ENCODE measurements around the gene RANBP17. TPM values are rescaled to one million over a fixed set of nuclear protein-coding genes. Genes with fewer than 3 reads are reported as not detected.

The RANBP17 gene
- total RNA-seq, 1 donor from 2014 or later, result 49.7 TPM

DNA sequence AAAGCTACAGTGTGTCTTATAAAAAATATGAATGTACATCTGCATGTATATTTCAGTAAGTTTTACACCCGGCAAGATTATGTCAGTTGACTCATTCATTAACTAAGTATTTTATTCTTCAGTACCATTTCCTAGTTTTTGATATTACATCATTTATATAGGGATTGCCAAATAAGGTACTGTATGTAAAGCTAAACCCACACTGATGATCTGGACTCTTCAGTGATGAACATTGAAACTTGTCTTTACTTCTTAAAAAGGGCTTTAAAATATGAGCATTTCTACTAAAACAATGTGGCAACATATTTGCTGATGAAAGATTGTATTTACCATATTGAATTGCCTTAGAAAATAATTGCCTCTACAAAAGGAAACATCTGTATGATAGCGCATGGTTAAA lies 295.5 kb downstream of the RANBP17 start:
- DNase-seq (ENCODE audit: low spot score), result no peak
- H3K36me3 Mint-ChIP-seq, result no peaks in the 10 kb centered on the region
- no peak for TF ChIP-seq EZH2 (IDR thresholded peaks at IDR 0.05)
- TF ChIP-seq EZH2phosphoT487 (IDR thresholded peaks at IDR 0.05), result no peak
- TF ChIP-seq, protein P1, sequence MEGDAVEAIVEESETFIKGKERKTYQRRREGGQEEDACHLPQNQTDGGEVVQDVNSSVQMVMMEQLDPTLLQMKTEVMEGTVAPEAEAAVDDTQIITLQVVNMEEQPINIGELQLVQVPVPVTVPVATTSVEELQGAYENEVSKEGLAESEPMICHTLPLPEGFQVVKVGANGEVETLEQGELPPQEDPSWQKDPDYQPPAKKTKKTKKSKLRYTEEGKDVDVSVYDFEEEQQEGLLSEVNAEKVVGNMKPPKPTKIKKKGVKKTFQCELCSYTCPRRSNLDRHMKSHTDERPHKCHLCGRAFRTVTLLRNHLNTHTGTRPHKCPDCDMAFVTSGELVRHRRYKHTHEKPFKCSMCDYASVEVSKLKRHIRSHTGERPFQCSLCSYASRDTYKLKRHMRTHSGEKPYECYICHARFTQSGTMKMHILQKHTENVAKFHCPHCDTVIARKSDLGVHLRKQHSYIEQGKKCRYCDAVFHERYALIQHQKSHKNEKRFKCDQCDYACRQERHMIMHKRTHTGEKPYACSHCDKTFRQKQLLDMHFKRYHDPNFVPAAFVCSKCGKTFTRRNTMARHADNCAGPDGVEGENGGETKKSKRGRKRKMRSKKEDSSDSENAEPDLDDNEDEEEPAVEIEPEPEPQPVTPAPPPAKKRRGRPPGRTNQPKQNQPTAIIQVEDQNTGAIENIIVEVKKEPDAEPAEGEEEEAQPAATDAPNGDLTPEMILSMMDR (IDR thresholded peaks at IDR 0.05), result no peak
- Histone ChIP-seq H4K20me1 (ENCODE audit: low read depth) (no peaks in the 10 kb centered on the region), H3K36me3 (no peaks in the 10 kb centered on the region), H3K27ac (no peak overlapping the region), H3K79me2 (ENCODE audit: low read depth) (no peaks in the 10 kb centered on the region), H3K4me2 (no peak overlapping the region), H3K4me3 (no peak overlapping the region), H3K27me3 (no peaks in the 10 kb centered on the region), H3K9me3 (ENCODE audit: low read depth) (no peaks in the 10 kb centered on the region), H2AFZ (replicated peaks) (no peak overlapping the region), H3F3A (ENCODE audit: low read depth) (peaks cover 4% of the 10 kb centered on the region), H3K9ac (no peak overlapping the region), H3K4me1 (peaks cover 6% of the 10 kb centered on the region)
- H3K9me3 Mint-ChIP-seq, result no peaks in the 10 kb centered on the region
- no peak overlapping the region for H3K27ac Mint-ChIP-seq
- H3K4me1 Mint-ChIP-seq, result peaks cover 6% of the 10 kb centered on the region
- peaks cover 2% of the 10 kb centered on the region for H3K27me3 Mint-ChIP-seq (ENCODE audit: insufficient read depth, low read depth)
- no peak overlapping the region for H3K4me3 Mint-ChIP-seq

DNA sequence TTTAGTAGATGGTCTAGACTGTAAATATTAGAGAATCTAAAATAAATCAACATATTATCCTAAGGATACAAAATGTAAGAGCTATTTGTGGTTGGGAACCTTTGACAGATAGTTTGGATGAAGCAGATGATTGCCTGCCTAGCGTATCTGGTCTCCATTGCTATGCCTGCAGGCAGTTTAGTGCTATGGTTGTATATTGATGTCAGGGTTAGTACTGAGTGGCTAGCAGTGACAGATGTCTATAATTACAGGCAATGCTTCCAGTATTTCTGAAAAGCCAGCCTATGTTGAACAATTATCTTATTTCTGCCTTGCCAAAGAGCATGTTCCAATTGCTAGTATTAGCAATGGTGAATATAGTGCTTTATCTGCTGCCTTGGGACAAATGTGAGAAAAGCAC lies 296.0 kb downstream of the RANBP17 start:
- H4K20me1 ChIP-seq (ENCODE audit: low read depth), result no peaks in the 10 kb centered on the region
- H3K27ac ChIP-seq, result no peak overlapping the region
- no peak for DNase-seq (ENCODE audit: low spot score)
- no peak overlapping the region for H2AFZ ChIP-seq (replicated peaks)
- Mint-ChIP-seq H3K4me1 (peaks cover 11% of the 10 kb centered on the region), H3K9me3 (no peaks in the 10 kb centered on the region), H3K4me3 (no peak overlapping the region), H3K27me3 (ENCODE audit: insufficient read depth, low read depth) (peaks cover 2% of the 10 kb centered on the region), H3K27ac (no peak overlapping the region), H3K36me3 (no peaks in the 10 kb centered on the region)
- H3K4me2 ChIP-seq, result no peak overlapping the region
- H3F3A ChIP-seq (ENCODE audit: low read depth), result peaks cover 9% of the 10 kb centered on the region
- TF ChIP-seq EZH2phosphoT487 (IDR thresholded peaks at IDR 0.05), result no peak
- TF ChIP-seq, protein P1 (IDR thresholded peaks at IDR 0.05), result no peak
- no peak for TF ChIP-seq EZH2 (IDR thresholded peaks at IDR 0.05)
- no peaks in the 10 kb centered on the region for H3K9me3 ChIP-seq (ENCODE audit: low read depth)
- no peaks in the 10 kb centered on the region for H3K27me3 ChIP-seq
- H3K36me3 ChIP-seq, result no peaks in the 10 kb centered on the region
- no peak overlapping the region for H3K9ac ChIP-seq
- no peaks in the 10 kb centered on the region for H3K79me2 ChIP-seq (ENCODE audit: low read depth)
- peaks cover 11% of the 10 kb centered on the region for H3K4me1 ChIP-seq
- H3K4me3 ChIP-seq, result no peak overlapping the region

DNA sequence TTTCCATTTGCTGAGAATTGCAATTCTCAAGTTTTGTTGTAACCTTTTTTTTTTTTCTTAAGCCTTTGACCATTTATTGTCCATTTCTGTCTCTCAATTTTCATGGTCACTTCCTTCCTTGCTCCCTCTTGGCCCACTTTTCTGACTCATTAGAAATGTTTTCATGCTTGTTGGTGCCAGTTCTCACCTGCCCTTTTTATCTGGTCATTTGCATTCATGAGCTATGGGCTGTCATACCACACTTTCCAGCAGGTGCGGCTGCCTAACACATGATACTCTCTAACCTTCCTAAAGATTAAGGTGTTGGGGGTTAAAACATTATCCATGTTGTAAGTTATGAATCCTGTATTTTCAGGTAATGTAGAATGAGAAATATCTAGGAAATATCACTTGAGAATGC lies 296.8 kb downstream of the RANBP17 start:
- no peak overlapping the region for H3K27ac ChIP-seq
- H3K27me3 Mint-ChIP-seq (ENCODE audit: insufficient read depth, low read depth), result peaks cover 2% of the 10 kb centered on the region
- no peaks in the 10 kb centered on the region for H3K27me3 ChIP-seq
- H3K9ac ChIP-seq, result no peak overlapping the region
- no peaks in the 10 kb centered on the region for H3K9me3 ChIP-seq (ENCODE audit: low read depth)
- no peaks in the 10 kb centered on the region for H4K20me1 ChIP-seq (ENCODE audit: low read depth)
- H3K4me2 ChIP-seq, result no peak overlapping the region
- no peak overlapping the region for H3K4me3 Mint-ChIP-seq
- H3K36me3 ChIP-seq, result no peaks in the 10 kb centered on the region
- H3K9me3 Mint-ChIP-seq, result no peaks in the 10 kb centered on the region
- no peak overlapping the region for H3K4me3 ChIP-seq
- peaks cover 12% of the 10 kb centered on the region for H3F3A ChIP-seq (ENCODE audit: low read depth)
- H3K79me2 ChIP-seq (ENCODE audit: low read depth), result no peaks in the 10 kb centered on the region
- H3K4me1 Mint-ChIP-seq, result peaks cover 19% of the 10 kb centered on the region
- H3K27ac Mint-ChIP-seq, result no peak overlapping the region
- peaks cover 19% of the 10 kb centered on the region for H3K4me1 ChIP-seq
- H2AFZ ChIP-seq (replicated peaks), result no peak overlapping the region
- no peak for DNase-seq (ENCODE audit: low spot score)
- H3K36me3 Mint-ChIP-seq, result no peaks in the 10 kb centered on the region
- TF ChIP-seq EZH2phosphoT487 (IDR thresholded peaks at IDR 0.05) (no peak), EZH2 (IDR thresholded peaks at IDR 0.05) (no peak)
- TF ChIP-seq, protein P1 (IDR thresholded peaks at IDR 0.05), result no peak
